H1 (cell line): ENCODE measurements around the gene TNS1. TPM values are rescaled to one million over a fixed set of nuclear protein-coding genes. Genes with fewer than 3 reads are reported as not detected.

Source experiments
- CEBPB ChIP-seq: IDR thresholded peaks from 2 replicates; pipeline ENCODE4 v1.6.1; 2012; ENCODE audit warnings: low read depth, low read length
- HDAC6 ChIP-seq: IDR thresholded peaks from one replicate; pipeline ENCODE4 v1.7.1; 2012; ENCODE audit warnings: low read depth, mild to moderate bottlenecking, inconsistent platforms, low read length, moderate library complexity
- RAD21 ChIP-seq, 2 experiments: IDR thresholded peaks in 1 of 2; conservative IDR thresholded peaks in 1 of 2; 2 replicates each; pipeline ENCODE4 v1.6.1; 2011; ENCODE audit warnings: low read depth in 2 of 2, low read length in 2 of 2, improper control_type of control experiment in 1 of 2, inconsistent platforms in 1 of 2, mild to moderate bottlenecking in 1 of 2, moderate library complexity in 1 of 2
- SIN3A ChIP-seq, 2 experiments: IDR thresholded peaks in 1 of 2; conservative IDR thresholded peaks in 1 of 2; 2 replicates each; pipeline ENCODE4 v1.6.1; 2011 to 2012; ENCODE audit warnings: low read length in 2 of 2, improper control_type of control experiment in 1 of 2, low read depth in 1 of 2, mild to moderate bottlenecking in 1 of 2
- SIX5 ChIP-seq: IDR thresholded peaks from 2 replicates; pipeline ENCODE4 v1.6.1; 2011; ENCODE audit warnings: mild to moderate bottlenecking, low read depth, low read length
- polyA plus RNA-seq, 7 experiments: library from polyadenylated mRNA; depleted of rRNA in 3 of 7; stranded (reverse) in 5 of 7; unstranded in 2 of 7; fragments of >200 nt in 5 of 7; fragments of 200-250 nt in 2 of 7; gene quantifications; 1 replicate in 5 of 7; 2 replicates in 1 of 7; 4 replicates in 1 of 7; pipeline versions ENCODE4 v1.2.1 to v1.2.3, GENCODE V29; 2011 to 2013; ENCODE audit warnings: missing spikeins in 2 of 7, mixed read lengths in 2 of 7
- total RNA-seq: library from RNA; stranded (reverse); fragmentation: NEBNext Ultra II Directional; extraction: Animal tissue kit (Norgen Biotek cat#: 25700); gene quantifications from 2 replicates; pipeline ENCODE4 v1.2.1, GENCODE V29; 2021
- TF ChIP-seq, protein P1 (sequence below), 3 experiments: IDR thresholded peaks; 1 replicate in 2 of 3; 2 replicates in 1 of 3; pipeline versions ENCODE4 v1.5.1 to v1.6.1; 2011; ENCODE audit warnings: low read length in 3 of 3, mild to moderate bottlenecking in 3 of 3, inconsistent platforms in 2 of 3, low read depth in 1 of 3, moderate library complexity in 1 of 3; ENCODE audit not compliant: insufficient read depth in 1 of 3; ENCODE audit errors: control extremely low read depth in 1 of 3

TNS1 gene
- total and polyA plus RNA-seq, 2 of the 8 experiments (the other 6 are each of a cell fraction or from before 2014, with no cell fraction given) = 1.5 to 5.1 TPM

DNA sequence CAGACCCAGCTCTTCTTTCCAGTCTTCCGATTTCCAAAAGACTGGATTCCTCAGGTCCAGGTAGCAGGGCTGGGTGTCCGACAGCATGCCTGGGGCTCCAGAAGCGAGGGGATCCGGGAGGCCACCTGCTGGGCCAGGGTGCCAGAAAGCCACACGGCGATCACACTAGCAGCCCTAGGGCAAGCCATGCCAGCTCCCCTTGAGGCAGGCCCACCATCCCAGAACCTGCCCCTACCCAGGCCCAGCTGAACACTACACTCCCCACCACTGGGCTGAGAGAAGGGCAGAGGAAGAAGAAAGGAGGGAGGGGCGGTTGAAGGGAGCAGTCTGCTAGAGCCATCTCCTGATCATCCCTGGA, 163.1 kb downstream of the TNS1 start (continued):
- TF ChIP-seq HDAC6 = no peak
- no peak for TF ChIP-seq SIX5
- TF ChIP-seq, protein P1, sequence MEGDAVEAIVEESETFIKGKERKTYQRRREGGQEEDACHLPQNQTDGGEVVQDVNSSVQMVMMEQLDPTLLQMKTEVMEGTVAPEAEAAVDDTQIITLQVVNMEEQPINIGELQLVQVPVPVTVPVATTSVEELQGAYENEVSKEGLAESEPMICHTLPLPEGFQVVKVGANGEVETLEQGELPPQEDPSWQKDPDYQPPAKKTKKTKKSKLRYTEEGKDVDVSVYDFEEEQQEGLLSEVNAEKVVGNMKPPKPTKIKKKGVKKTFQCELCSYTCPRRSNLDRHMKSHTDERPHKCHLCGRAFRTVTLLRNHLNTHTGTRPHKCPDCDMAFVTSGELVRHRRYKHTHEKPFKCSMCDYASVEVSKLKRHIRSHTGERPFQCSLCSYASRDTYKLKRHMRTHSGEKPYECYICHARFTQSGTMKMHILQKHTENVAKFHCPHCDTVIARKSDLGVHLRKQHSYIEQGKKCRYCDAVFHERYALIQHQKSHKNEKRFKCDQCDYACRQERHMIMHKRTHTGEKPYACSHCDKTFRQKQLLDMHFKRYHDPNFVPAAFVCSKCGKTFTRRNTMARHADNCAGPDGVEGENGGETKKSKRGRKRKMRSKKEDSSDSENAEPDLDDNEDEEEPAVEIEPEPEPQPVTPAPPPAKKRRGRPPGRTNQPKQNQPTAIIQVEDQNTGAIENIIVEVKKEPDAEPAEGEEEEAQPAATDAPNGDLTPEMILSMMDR (IDR thresholded peaks at IDR 0.05; ENCODE audit: control extremely low read depth in 1 of 3, insufficient read depth in 1 of 3, low read depth in 1 of 3, low read length in 3 of 3) = no peak
- TF ChIP-seq SIN3A (conservative IDR thresholded peaks at IDR 0.05 in 1 of 2, IDR thresholded peaks at IDR 0.05 in 1 of 2; ENCODE audit: low read depth in 1 of 2, low read length in 2 of 2) = no peak
- TF ChIP-seq CEBPB = no peak
- no peak for TF ChIP-seq RAD21 (IDR thresholded peaks at IDR 0.05 in 1 of 2, conservative IDR thresholded peaks at IDR 0.05 in 1 of 2; ENCODE audit: low read depth in 2 of 2, low read length in 2 of 2)
